H1 (cell line): ENCODE measurements around the gene C17orf113. TPM values are rescaled to one million over a fixed set of nuclear protein-coding genes. Genes with fewer than 3 reads are reported as not detected.

Experiments
- CTCF ChIA-PET: fragments of 300-600 bp; sonication (Branson Sonifier 250); formaldehyde crosslinking; loops from one replicate; lab custom pipeline; 2021; ENCODE audit not compliant: partially characterized antibody; lab: Charles Lee
- POLR2A ChIA-PET: fragments of 300-600 bp; sonication (Branson Sonifier 250); formaldehyde crosslinking; loops from one replicate; lab custom pipeline; 2021; ENCODE audit warnings: inconsistent platforms; ENCODE audit not compliant: partially characterized antibody; lab: Charles Lee
- DNase-seq, 2 experiments: peaks; one replicate each; pipeline versions ENCODE4 v3.0.0 to v3.0.0-alpha.2; 2010 to 2022; ENCODE audit warnings: low spot score in 2 of 2, low read depth in 1 of 2, mixed read lengths in 1 of 2
- FAIRE-seq: peaks from 2 replicates; lab custom pipeline; 2011; peaks lifted over from hg19 to GRCh38; lab: Jason Lieb, UNC
- H2AFZ ChIP-seq: 2 replicates; pipeline ENCODE4 v1.8.1; 2012; ENCODE audit warnings: low read length, inconsistent platforms
- H2AK5ac ChIP-seq: 2 replicates; pipeline ENCODE4 v1.6.1; 2013; ENCODE audit warnings: low read depth, low read length
- H2BK120ac ChIP-seq: replicated peaks from 2 replicates; pipeline ENCODE3; 2013; ENCODE audit warnings: low read depth, low read length, inconsistent platforms
- H2BK12ac ChIP-seq: 2 replicates; pipeline ENCODE4 v1.6.1; 2013; ENCODE audit warnings: low read depth, low read length
- H2BK15ac ChIP-seq: 2 replicates; pipeline ENCODE4 v1.6.1; 2013; ENCODE audit warnings: low read length
- H2BK20ac ChIP-seq: 2 replicates; pipeline ENCODE4 v1.6.1; 2013; ENCODE audit warnings: low read length
- H2BK5ac ChIP-seq: 2 replicates; pipeline ENCODE4 v1.6.1; 2013; ENCODE audit warnings: low read depth, low read length
- H3K14ac ChIP-seq: 2 replicates; pipeline ENCODE4 v1.6.1; 2013; ENCODE audit warnings: inconsistent platforms; ENCODE audit not compliant: insufficient read length
- H3K18ac ChIP-seq: 2 replicates; pipeline ENCODE4 v1.6.1; 2013; ENCODE audit warnings: low read length; ENCODE audit errors: extremely low read depth
- H3K23ac ChIP-seq: 2 replicates; pipeline ENCODE4 v1.6.1; 2013; ENCODE audit warnings: inconsistent platforms; ENCODE audit not compliant: insufficient read length
- H3K23me2 ChIP-seq: 2 replicates; pipeline ENCODE4 v1.6.1; 2013; ENCODE audit warnings: low read depth, low read length
- H3K27ac ChIP-seq: 2 replicates; pipeline ENCODE4 v1.6.1; 2011; ENCODE audit warnings: low read depth, low read length, inconsistent platforms
- H3K27me3 ChIP-seq, 4 experiments: replicated peaks in 1 of 4; 1 replicate in 1 of 4; 2 replicates in 3 of 4; pipeline versions ENCODE4 v1.6.1 to v1.8.1; 2011 to 2013; ENCODE audit warnings: low read length in 3 of 4, mild to moderate bottlenecking in 3 of 4, inconsistent platforms in 2 of 4, mixed read lengths in 2 of 4, moderate library complexity in 1 of 4; ENCODE audit not compliant: control insufficient read depth in 3 of 4, insufficient read depth in 3 of 4; ENCODE audit errors: extremely low read depth in 1 of 4
- H3K36me3 ChIP-seq, 4 experiments: 2 replicates each; pipeline versions ENCODE4 v1.6.1 to v1.8.1; 2011 to 2013; ENCODE audit warnings: mild to moderate bottlenecking in 4 of 4, low read length in 3 of 4, moderate library complexity in 2 of 4, control low read depth in 1 of 4, inconsistent platforms in 1 of 4; ENCODE audit not compliant: insufficient read depth in 4 of 4, control insufficient read depth in 2 of 4
- H3K4ac ChIP-seq: replicated peaks from 2 replicates; pipeline ENCODE3; 2013; ENCODE audit warnings: low read length, low read depth, mixed read lengths, inconsistent platforms; ENCODE audit not compliant: insufficient read length
- H3K4me1 ChIP-seq, 4 experiments: replicated peaks in 1 of 4; 1 replicate in 1 of 4; 2 replicates in 3 of 4; pipeline versions ENCODE4 v1.6.1 to v1.8.1; 2011 to 2013; ENCODE audit warnings: low read length in 3 of 4, inconsistent platforms in 2 of 4, mixed read lengths in 1 of 4; ENCODE audit not compliant: insufficient read depth in 4 of 4, control insufficient read depth in 3 of 4
- H3K4me2 ChIP-seq, 2 experiments: 2 replicates each; pipeline versions ENCODE4 v1.6.1 to v1.8.1; 2011 to 2013; ENCODE audit warnings: low read depth in 2 of 2, low read length in 2 of 2, control low read depth in 1 of 2, inconsistent platforms in 1 of 2, mild to moderate bottlenecking in 1 of 2; ENCODE audit not compliant: insufficient read depth in 1 of 2
- H3K4me3 ChIP-seq, 4 experiments: fragments of 200-600, 300-600 bp in 1 of 4; sonication (generic), shearing (Covaris generic), sonication (Bioruptor Twin) in 1 of 4; 2 replicates each; pipeline versions ENCODE4 v1.5.1 to v1.8.1; 2011 to 2016; ENCODE audit warnings: low read length in 4 of 4, low read depth in 3 of 4, control low read depth in 2 of 4, inconsistent platforms in 2 of 4, mild to moderate bottlenecking in 2 of 4, mixed read lengths in 1 of 4, moderate library complexity in 1 of 4; ENCODE audit not compliant: insufficient read depth in 2 of 4; ENCODE audit errors: extremely low read depth in 1 of 4
- H3K56ac ChIP-seq: replicated peaks from 2 replicates; pipeline ENCODE3; 2013; ENCODE audit warnings: low read depth, mild to moderate bottlenecking, mixed read lengths, low read length, inconsistent platforms; ENCODE audit not compliant: insufficient read length
- H3K79me1 ChIP-seq: 2 replicates; pipeline ENCODE4 v1.6.1; 2013; ENCODE audit warnings: low read depth, low read length, control low read depth
- H3K79me2 ChIP-seq, 2 experiments: 2 replicates each; pipeline versions ENCODE4 v1.6.1 to v1.8.1; 2012 to 2013; ENCODE audit warnings: low read length in 2 of 2, mild to moderate bottlenecking in 2 of 2, inconsistent platforms in 1 of 2; ENCODE audit not compliant: insufficient read depth in 2 of 2, control insufficient read depth in 1 of 2
- H3K9ac ChIP-seq, 4 experiments: replicated peaks in 1 of 4; 1 replicate in 1 of 4; 2 replicates in 3 of 4; pipeline versions ENCODE4 v1.6.1 to v1.8.1; 2011 to 2013; ENCODE audit warnings: low read depth in 3 of 4, low read length in 3 of 4, control low read depth in 2 of 4, mild to moderate bottlenecking in 2 of 4, moderate library complexity in 2 of 4, inconsistent platforms in 1 of 4; ENCODE audit errors: extremely low read depth in 1 of 4
- H3K9me3 ChIP-seq, 2 experiments: 2 replicates each; pipeline versions ENCODE4 v1.6.1 to v1.8.1; 2012 to 2013; ENCODE audit warnings: mild to moderate bottlenecking in 2 of 2, moderate library complexity in 2 of 2, control low read depth in 1 of 2, inconsistent platforms in 1 of 2, low read depth in 1 of 2, low read length in 1 of 2, mixed read lengths in 1 of 2; ENCODE audit not compliant: insufficient read depth in 2 of 2
- H4K20me1 ChIP-seq, 2 experiments: replicated peaks in 1 of 2; 2 replicates each; pipeline versions ENCODE3 to v1.8.1; 2011 to 2013; ENCODE audit warnings: inconsistent platforms in 2 of 2, low read length in 2 of 2, mild to moderate bottlenecking in 1 of 2; ENCODE audit not compliant: insufficient read depth in 2 of 2, control insufficient read depth in 1 of 2
- H4K5ac ChIP-seq: 2 replicates; pipeline ENCODE4 v1.6.1; 2013; ENCODE audit warnings: low read length, low read depth, mixed read lengths, inconsistent platforms; ENCODE audit not compliant: insufficient read length
- H4K8ac ChIP-seq: 2 replicates; pipeline ENCODE4 v1.8.0; 2013; ENCODE audit warnings: mild to moderate bottlenecking, moderate library complexity, low read length, inconsistent platforms; ENCODE audit not compliant: insufficient read depth; ENCODE audit errors: extremely low read depth
- H4K91ac ChIP-seq: replicated peaks from 2 replicates; pipeline ENCODE3; 2013; ENCODE audit warnings: low read length, mixed read lengths, inconsistent platforms; ENCODE audit not compliant: insufficient read length
- CTBP2 ChIP-seq: IDR thresholded peaks from 2 replicates; pipeline ENCODE4 v1.7.0; 2011; ENCODE audit warnings: borderline replicate concordance, mild to moderate bottlenecking, moderate library complexity, mixed read lengths, low read length; ENCODE audit not compliant: insufficient read depth, insufficient read length
- CTCF ChIP-seq, 3 experiments: IDR thresholded peaks; 1 replicate in 2 of 3; 2 replicates in 1 of 3; pipeline versions ENCODE4 v1.5.1 to v1.6.1; 2011; ENCODE audit warnings: low read length in 3 of 3, mild to moderate bottlenecking in 3 of 3, inconsistent platforms in 2 of 3, low read depth in 1 of 3, moderate library complexity in 1 of 3; ENCODE audit not compliant: insufficient read depth in 1 of 3; ENCODE audit errors: control extremely low read depth in 1 of 3
- FOSL1 ChIP-seq: IDR thresholded peaks from 2 replicates; pipeline ENCODE4 v1.6.1; 2011; ENCODE audit warnings: mild to moderate bottlenecking, low read depth, low read length, moderate library complexity; ENCODE audit not compliant: insufficient read depth
- GABPA ChIP-seq: IDR thresholded peaks from 2 replicates; pipeline ENCODE4 v1.6.1; 2011; ENCODE audit warnings: mild to moderate bottlenecking, low read length, moderate library complexity, borderline replicate concordance; ENCODE audit not compliant: insufficient read depth
- NANOG ChIP-seq: IDR thresholded peaks from 2 replicates; pipeline ENCODE4 v1.6.1; 2011; ENCODE audit warnings: low read length, low read depth, mild to moderate bottlenecking, inconsistent platforms; ENCODE audit not compliant: insufficient read depth, poor library complexity, severe bottlenecking
- PHF8 ChIP-seq: fragments of 200-600 bp; sonication (generic); conservative IDR thresholded peaks from 2 replicates; pipeline ENCODE4 v1.7.1; 2012; ENCODE audit warnings: low read depth, mild to moderate bottlenecking, inconsistent platforms, low read length, moderate library complexity
- SAP30 ChIP-seq: fragments of 300-600 bp; sonication (generic); IDR thresholded peaks from 2 replicates; pipeline ENCODE4 v1.7.1; 2012; ENCODE audit warnings: low read length, moderate library complexity, mild to moderate bottlenecking, inconsistent platforms; ENCODE audit not compliant: insufficient read depth, insufficient replicate concordance
- SP1 ChIP-seq: IDR thresholded peaks from 2 replicates; pipeline ENCODE4 v1.6.1; 2011; ENCODE audit warnings: low read depth, low read length
- WGBS, 2 experiments: shearing (Covaris generic) in 1 of 2; methylation state at CpG; one replicate each; pipeline versions ENCODE4 v1.1.6 to v1.1.7; 2013 to 2015; ENCODE audit warnings: low lambda C conversion rate in 2 of 2, mixed read lengths in 2 of 2, inconsistent platforms in 1 of 2, low coverage in 1 of 2, missing lambda C conversion rate in 1 of 2; ENCODE audit not compliant: insufficient replicate concordance in 2 of 2, insufficient coverage in 1 of 2, insufficient read length in 1 of 2; ENCODE audit errors: extremely low coverage in 1 of 2, missing lambda C conversion rate in 1 of 2; 5-methylcytosine and 5-hydroxymethylcytosine counted together
- polyA plus RNA-seq, 7 experiments: library from polyadenylated mRNA; depleted of rRNA in 3 of 7; stranded (reverse) in 5 of 7; unstranded in 2 of 7; fragments of >200 nt in 5 of 7; fragments of 200-250 nt in 2 of 7; gene quantifications; 1 replicate in 5 of 7; 2 replicates in 1 of 7; 4 replicates in 1 of 7; pipeline versions ENCODE4 v1.2.1 to v1.2.3, GENCODE V29; 2011 to 2013; ENCODE audit warnings: missing spikeins in 2 of 7, mixed read lengths in 2 of 7
- total RNA-seq: library from RNA; stranded (reverse); fragmentation: NEBNext Ultra II Directional; extraction: Animal tissue kit (Norgen Biotek cat#: 25700); gene quantifications from 2 replicates; pipeline ENCODE4 v1.2.1, GENCODE V29; 2021
- TF ChIP-seq, protein P1 (sequence below): IDR thresholded peaks from 2 replicates; pipeline ENCODE4 v1.6.1; 2011; ENCODE audit warnings: low read depth, mild to moderate bottlenecking, low read length; ENCODE audit not compliant: insufficient read depth

C17orf113 gene
- total and polyA plus RNA-seq, 2 of the 8 experiments (the other 6 are each of a cell fraction or from before 2014, with no cell fraction given) = 1.0 to 1.4 TPM

DNA sequence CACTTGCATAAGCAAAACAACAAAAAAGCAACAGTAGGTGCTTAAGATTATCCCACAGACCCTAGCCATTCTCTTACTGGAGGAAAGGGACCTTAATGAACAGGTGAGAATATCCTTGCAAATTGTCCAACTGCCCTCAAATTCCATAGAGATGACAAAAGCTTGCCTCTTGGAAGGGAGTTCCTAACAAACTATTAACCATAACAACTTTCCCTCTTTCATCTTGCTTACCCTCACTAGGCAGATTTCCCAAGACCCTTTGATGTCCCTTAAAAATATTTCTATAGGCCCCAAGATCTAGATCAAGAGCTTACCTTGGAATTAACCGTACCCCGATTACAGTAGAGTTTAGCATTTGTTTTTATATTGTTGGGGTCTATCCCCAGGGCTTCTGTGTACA is 62.0 kb downstream of the C17orf113 start:
- 90% methylated on average over 2 of the region's 2 CpGs; no CpG with 5 or more reads in 1 of the 2 experiments for WGBS, 2 experiments
- Histone ChIP-seq H4K20me1 (peaks cover 7% of the 10 kb centered on the region in 2 experiments), H2BK5ac (no peak overlapping the region), H4K5ac (no peak overlapping the region), H4K91ac (no peak overlapping the region), H3K23me2 (no peaks in the 10 kb centered on the region; the same call in 1 of the 2 replicates), H3K56ac (no peak overlapping the region), H3K4ac (no peak overlapping the region), H3K23ac (no peak overlapping the region), H3K79me1 (no peaks in the 10 kb centered on the region), H2BK12ac (no peak overlapping the region), H3K36me3 (peaks cover 40 to 93% (median 72%) of the 10 kb centered on the region in 4 experiments), H3K4me2 (no peak overlapping the region), H2BK120ac (no peak overlapping the region), H3K27me3 (no peaks in the 10 kb centered on the region; a peak in 1 of 7 replicates), H3K14ac (no peak overlapping the region), H2AK5ac (no peak overlapping the region), H3K9ac (no peak overlapping the region), H3K4me3 (no peak overlapping the region), H3K18ac (no peak overlapping the region), H3K27ac (no peak overlapping the region), H2BK20ac (no peak overlapping the region), H2AFZ (no peak overlapping the region), H2BK15ac (no peak overlapping the region), H3K79me2 (no peaks in the 10 kb centered on the region), H4K8ac (no peak overlapping the region), H3K4me1 (no peaks in the 10 kb centered on the region), H3K9me3 (no peaks in the 10 kb centered on the region)
- FAIRE-seq (no peak), DNase-seq (no peak)
- ChIA-PET CTCF (interaction anchor here (2.5 kb wide), 1 partner anchor 20 kb away, joined by 7 read pairs; no protein-coding TSS in a partner anchor), POLR2A (interaction anchor here (1.0 to 2.2 kb wide), 7 partner anchors 8 to 29 kb away, joined by 3 to 6 read pairs (median 4); partner anchors contain the start of gene DNAJC7)
- TF ChIP-seq CTCF (IDR thresholded peaks at IDR 0.05; ENCODE audit: control extremely low read depth in 1 of 3, insufficient read depth in 1 of 3, low read depth in 1 of 3, low read length in 3 of 3) (no peak), SP1 (no peak), GABPA (no peak), PHF8 (no peak), NANOG (no peak), SAP30 (no peak), FOSL1 (no peak), CTBP2 (no peak)
- TF ChIP-seq, protein P1, sequence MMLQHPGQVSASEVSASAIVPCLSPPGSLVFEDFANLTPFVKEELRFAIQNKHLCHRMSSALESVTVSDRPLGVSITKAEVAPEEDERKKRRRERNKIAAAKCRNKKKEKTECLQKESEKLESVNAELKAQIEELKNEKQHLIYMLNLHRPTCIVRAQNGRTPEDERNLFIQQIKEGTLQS = no peak
